GM12878 (cell line): Measurements from ENCODE around the gene CD79A. TPM values are rescaled to one million over a fixed set of nuclear protein-coding genes. Genes with fewer than 3 reads are reported as not detected.

Experiments
- ATAC-seq: fragments of 200-7000 bp; cut with Tn5 transposase; 3 replicates; pipeline ENCODE4 v1.9.1; 2020; ENCODE audit warnings: mild to moderate bottlenecking, moderate library complexity
- BruUV-seq: library from RNA; stranded (reverse); fragments of 400-500 nt; replicated peaks from 2 replicates; lab custom pipeline; 2021; lab: Mats Ljungman, UMichigan
- CTCF ChIA-PET: fragments of 300-600 bp; sonication (Branson Sonifier 250); formaldehyde crosslinking; extraction: SDS; loops from one replicate; lab custom pipeline; 2021; ENCODE audit warnings: inconsistent platforms; lab: Yijun Ruan, JAX
- POLR2A ChIA-PET: fragments of 350-600 bp; formaldehyde crosslinking; extraction: SDS; loops from one replicate; lab custom pipeline; 2021; ENCODE audit warnings: inconsistent platforms; lab: Charles Lee
- RAD21 ChIA-PET: fragments of 300-600 bp; sonication (Branson Sonifier 250); formaldehyde crosslinking; loops from one replicate; lab custom pipeline; 2023; ENCODE audit warnings: antibody characterized with exemption; ENCODE audit not compliant: unreplicated experiment; lab: Charles Lee
- SMC1A ChIA-PET: fragments of 300-600 bp; sonication (Branson Sonifier 250); formaldehyde crosslinking; loops from one replicate; lab custom pipeline; 2023; ENCODE audit not compliant: unreplicated experiment, uncharacterized antibody; lab: Charles Lee
- DNase-seq: peaks from one replicate; pipeline ENCODE4 v3.0.0-alpha.2; 2011; ENCODE audit warnings: low read depth, low spot score
- FAIRE-seq: peaks from 3 replicates; lab custom pipeline; 2011; peaks lifted over from hg19 to GRCh38; lab: Jason Lieb, UNC
- H2AFZ ChIP-seq: 2 replicates; pipeline ENCODE4 v1.6.0; 2011; ENCODE audit warnings: low read depth, low read length, control low read depth; ENCODE audit not compliant: control insufficient read depth
- H3K27ac ChIP-seq: 2 replicates; pipeline ENCODE4 v1.5.1; 2011; ENCODE audit warnings: control low read depth; ENCODE audit not compliant: control insufficient read depth, insufficient read depth
- H3K27me3 ChIP-seq, 2 experiments: replicated peaks in 1 of 2; 2 replicates each; pipeline versions ENCODE4 v1.6.0 to v1.6.1; 2011; ENCODE audit warnings: low read length in 1 of 2; ENCODE audit not compliant: control insufficient read depth in 2 of 2, insufficient read depth in 2 of 2
- H3K36me3 ChIP-seq, 2 experiments: 2 replicates each; pipeline ENCODE4 v1.5.1; 2011; ENCODE audit warnings: low read length in 1 of 2; ENCODE audit not compliant: control insufficient read depth in 2 of 2, insufficient read depth in 2 of 2
- H3K4me1 ChIP-seq: 2 replicates; pipeline ENCODE4 v1.6.1; 2011; ENCODE audit warnings: mild to moderate bottlenecking, low read length, moderate library complexity, mixed read lengths; ENCODE audit not compliant: control insufficient read depth, insufficient read depth
- H3K4me2 ChIP-seq: 2 replicates; pipeline ENCODE4 v1.6.0; 2011; ENCODE audit warnings: control low read depth; ENCODE audit not compliant: control insufficient read depth, insufficient read depth
- H3K4me3 ChIP-seq: fragments of 200-600 bp; sonication (generic); 2 replicates; pipeline ENCODE4 v1.5.1; 2016
- H3K79me2 ChIP-seq: 2 replicates; pipeline ENCODE4 v1.6.0; 2011; ENCODE audit warnings: low read length; ENCODE audit not compliant: control insufficient read depth, insufficient read depth
- H3K9ac ChIP-seq: 2 replicates; pipeline ENCODE4 v1.8.0; 2011; ENCODE audit warnings: low read length, control low read depth, mixed read lengths; ENCODE audit not compliant: control insufficient read depth, insufficient read depth
- H3K9me3 ChIP-seq: replicated peaks from 3 replicates; pipeline ENCODE4 v1.5.1; 2011; ENCODE audit warnings: mild to moderate bottlenecking, low read length; ENCODE audit not compliant: control insufficient read depth, insufficient read depth
- H4K20me1 ChIP-seq: 2 replicates; pipeline ENCODE4 v1.6.0; 2011; ENCODE audit not compliant: control insufficient read depth, insufficient read depth
- PRDM15 ChIP-seq: fragments of 450-650 bp; formaldehyde crosslinking; IDR thresholded peaks from 2 replicates; pipeline ENCODE4 v1.4.0; 2020; ENCODE audit warnings: mild to moderate bottlenecking, moderate library complexity
- SUZ12 ChIP-seq: fragments of 200-600 bp; sonication (generic); IDR thresholded peaks from one replicate; pipeline ENCODE4 v1.6.1; 2018; ENCODE audit warnings: antibody characterized with exemption, mild to moderate bottlenecking; ENCODE audit not compliant: unreplicated experiment
- USF1 ChIP-seq: IDR thresholded peaks from 2 replicates; pipeline ENCODE4 v1.6.1; 2011; ENCODE audit warnings: borderline replicate concordance, low read depth, mild to moderate bottlenecking, moderate library complexity, mixed read lengths, low read length; ENCODE audit not compliant: insufficient read depth; ENCODE audit errors: extremely low read length
- WGBS: methylation state at CpG from one replicate; pipeline ENCODE4 v1.1.6; 2016; ENCODE audit warnings: low lambda C conversion rate; ENCODE audit not compliant: insufficient replicate concordance, insufficient coverage; ENCODE audit errors: missing lambda C conversion rate; 5-methylcytosine and 5-hydroxymethylcytosine counted together
- in situ Hi-C: fragments of 300-500 bp; cut with MboI; formaldehyde crosslinking; loops from 9 replicates; pipeline ENCODE4 v1.14.3; 2018; ENCODE audit warnings: mixed read lengths
- intact Hi-C: fragments of 100-400 bp; cut with micrococcal nuclease; formaldehyde crosslinking; loops from one replicate; pipeline ENCODE4 v1.14.2; 2022; ENCODE audit not compliant: unreplicated experiment
- polyA plus RNA-seq, 11 experiments: library from polyadenylated mRNA; depleted of rRNA in 4 of 11; unstranded in 6 of 11; stranded (reverse) in 5 of 11; fragments of >200 nt; fragmentation: Nextera tagmentation in 4 of 11; fragmentation: Illumina TruSeq in 1 of 11; extraction: Ambion mirVana in 4 of 11; extraction: Trizol in 1 of 11; gene quantifications; 1 replicate in 1 of 11; 2 replicates in 10 of 11; pipeline versions ENCODE4 v1.2.1 to v1.2.3, GENCODE V29; 2011 to 2016; ENCODE audit warnings: inconsistent platforms in 2 of 11, missing spikeins in 2 of 11, low read depth in 1 of 11
- total RNA-seq, 4 experiments: library from RNA; depleted of rRNA in 3 of 4; stranded (reverse); fragments of >200 nt in 3 of 4; fragmentation: Illumina TruSeq in 1 of 4; extraction: Trizol in 1 of 4; gene quantifications; 2 replicates each; pipeline versions ENCODE4 v1.2.1 to v1.2.3, GENCODE V29; 2013 to 2021

The CD79A gene
- total and polyA plus RNA-seq, 10 of the 15 experiments (the other 5 are each of a cell fraction or from before 2014, with no cell fraction given), result 38.8 to 414 (median 282) TPM

GRCh38 chr19:41844601-41845000 is 32.5 kb upstream of the CD79A start, which contains the start of gene LYPD4:
Gene LYPD4, minus strand, starts transcription at chr19:41844683. Its CDS starts 5,398 bp downstream, at chr19:41839285.
- ChIA-PET SMC1A (no interaction called here), RAD21 (no interaction called here), POLR2A (no interaction called here)
- Histone ChIP-seq H3K9ac (no peak within 1 kb of the TSS), H3K4me3 (no peak within 1 kb of the TSS), H3K36me3 (no peaks in the 10 kb centered on the region), H3K27ac (no peak within 1 kb of the TSS)
- intact Hi-C loops, result no loop called here
- no peak for DNase-seq
- TF ChIP-seq USF1 (no peak), PRDM15 (CRISPR knock-in tag) (no peak), SUZ12 (no peak)
- TF ChIP-seq, all 136 proteins: peak for 0
- Histone ChIP-seq H3K27me3 (peaks cover 0 to 1% of the 10 kb centered on the region in 2 experiments; a peak in 2 of 4 replicates), H3K9me3 (no peaks in the 10 kb centered on the region), H2AFZ (no peak within 1 kb of the TSS), H3K79me2 (no peaks in the 10 kb centered on the region), H3K4me2 (no peak within 1 kb of the TSS), H3K4me1 (no peaks in the 10 kb centered on the region), H4K20me1 (no peaks in the 10 kb centered on the region)
- no peak for FAIRE-seq
- in situ Hi-C loops, result no loop called here
- 72% methylated on average over 26 of the region's 30 CpGs for WGBS
- ATAC-seq, result no peak
- BruUV-seq, result no TSS peak
- CTCF ChIA-PET, result interaction anchor here (1.4 kb wide), 1 partner anchor 51 kb away, joined by 3 read pairs; no protein-coding TSS in a partner anchor
